Anterior cingulate cortex (tissue), 58 donors: ENCODE measurements around the gene ATXN7L2.

Experiments
- DNase-seq, 58 donors: peaks; one replicate each; lab custom pipeline; 2025; lab: John Stamatoyannopoulos, UW

The ATXN7L2 gene

GRCh38 chr1:109521002-109521951 is 37.6 kb downstream of the ATXN7L2 start:
- no peak for DNase-seq

- no peak for DNase-seq
Observed at GRCh38 chr1:109522026-109522425, 38.3 kb downstream of the ATXN7L2 start.

DNA sequence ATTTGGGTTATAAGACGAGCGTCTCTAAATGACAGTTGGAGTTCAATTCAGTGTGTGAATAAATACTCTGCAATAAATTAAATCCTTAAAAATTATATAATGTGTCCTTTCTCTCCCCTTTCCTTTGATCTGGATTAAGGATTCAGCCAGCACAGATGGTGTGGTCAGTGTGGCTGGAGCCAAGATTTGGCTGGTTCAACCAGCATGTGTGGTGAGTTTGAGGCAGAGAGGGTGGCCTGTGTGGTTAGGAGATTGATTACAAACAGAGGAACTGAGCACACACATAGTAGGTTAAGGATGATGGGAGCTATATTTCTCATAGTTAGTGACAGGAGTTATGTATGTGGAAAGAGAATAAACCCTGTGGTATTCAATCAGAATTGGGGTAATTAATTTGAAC is 40.0 kb downstream of the ATXN7L2 start:
- DNase-seq = no peak

- no peak for DNase-seq
Observed at GRCh38 chr1:109527098-109527811, 43.5 kb downstream of the ATXN7L2 start.

DNA sequence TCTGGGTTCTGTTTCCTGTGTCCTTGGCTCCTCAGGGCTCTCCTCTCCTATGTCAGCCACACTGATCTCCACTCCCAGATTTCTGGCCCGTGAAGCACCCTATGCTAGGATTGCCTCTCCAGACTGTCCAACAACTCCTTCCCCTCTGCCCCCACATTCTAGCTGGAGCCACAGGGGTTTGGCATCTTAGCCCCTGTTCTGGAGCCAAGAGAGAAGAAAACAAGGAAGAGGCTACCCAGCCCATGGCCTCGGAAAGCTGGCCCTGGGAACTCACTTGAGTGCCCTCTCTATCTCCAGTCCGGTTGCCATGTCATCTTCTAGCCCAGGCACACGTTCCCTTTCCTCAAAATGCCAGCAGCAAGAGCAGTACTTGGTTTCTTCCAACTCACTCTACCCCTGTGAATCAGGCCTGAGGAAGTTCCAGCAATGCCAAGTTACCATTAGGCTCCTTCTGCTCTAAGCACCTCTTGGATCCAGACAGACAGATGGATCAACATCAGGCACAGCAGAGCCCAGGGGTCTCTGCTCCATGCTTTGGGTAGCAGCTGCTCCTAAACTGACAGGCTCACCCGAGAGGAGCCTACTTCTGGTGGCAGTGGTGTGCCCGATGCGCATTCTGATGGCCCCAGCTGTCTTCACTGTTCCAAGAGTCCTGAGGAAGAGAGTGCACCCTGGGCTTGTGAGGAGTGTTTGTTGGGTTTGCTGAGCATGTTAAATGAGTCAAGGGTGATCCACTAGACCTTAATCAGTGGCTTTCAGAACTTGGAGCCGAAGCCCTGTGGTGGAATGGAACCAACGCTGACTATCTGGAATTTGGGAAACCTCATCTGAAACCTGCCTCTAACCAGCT is 44.4 kb downstream of the ATXN7L2 start:
- DNase-seq = no peak

DNA sequence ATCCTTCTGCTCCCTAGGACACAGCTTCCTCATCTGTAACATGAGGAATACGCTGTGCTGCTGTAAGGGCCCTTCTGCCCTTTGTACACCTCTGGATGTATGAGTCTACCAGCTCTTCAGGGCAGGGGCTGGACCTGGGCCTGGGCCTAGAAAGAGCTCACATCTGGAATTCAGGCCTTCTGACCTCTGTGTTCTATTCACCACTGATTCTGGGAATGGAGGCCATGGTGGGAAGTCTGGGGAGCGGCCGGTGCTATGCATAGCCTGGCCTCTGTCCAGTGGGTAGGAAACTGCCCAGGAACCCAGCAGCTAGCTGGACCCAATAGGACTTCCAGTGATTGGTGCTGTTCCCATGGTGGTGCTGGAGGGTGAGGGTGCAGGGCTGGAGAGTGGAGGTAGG is 45.0 kb downstream of the ATXN7L2 start:
- no peak for DNase-seq

DNA sequence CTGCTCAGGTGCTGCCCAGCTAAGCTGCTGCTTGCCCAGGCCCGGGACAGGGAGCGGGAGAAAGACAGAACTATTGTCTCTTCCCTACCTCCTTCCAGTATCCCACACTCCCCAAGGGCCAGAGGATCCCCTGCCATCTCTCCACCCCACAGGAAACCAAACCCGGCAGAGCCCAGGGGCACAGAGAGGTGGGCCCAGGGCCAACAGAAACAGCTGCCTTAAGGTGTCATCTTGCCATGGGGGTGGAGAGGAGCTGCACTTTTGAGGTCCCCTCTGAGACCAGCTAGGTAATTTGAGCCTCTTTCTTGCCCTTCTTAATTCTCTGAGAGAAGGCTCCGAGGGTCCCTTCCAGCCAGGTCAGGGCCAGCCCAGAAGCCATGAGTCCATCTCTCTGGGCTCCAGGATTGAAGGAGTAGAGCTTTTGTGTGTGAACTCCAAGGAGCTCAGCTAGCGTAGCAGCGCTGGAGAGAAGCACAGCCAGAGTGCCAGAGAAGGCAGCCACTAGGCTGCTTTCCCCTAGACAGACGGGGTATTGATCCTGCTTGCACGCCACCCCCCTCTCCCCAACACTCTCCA is 46.3 kb downstream of the ATXN7L2 start:
- peak in 2 of 58 donors; percentile 47 to 78 for DNase-seq

- peak in 37 of 58 donors; percentile 13 to 79 (median 41) for DNase-seq
Observed at GRCh38 chr1:109530457-109531087, 46.9 kb downstream of the ATXN7L2 start.

- DNase-seq = no peak
Observed at GRCh38 chr1:109531380-109531779, 47.7 kb downstream of the ATXN7L2 start.

- peak in 3 of 58 donors; percentile 48 to 63 (median 54) for DNase-seq
Observed at GRCh38 chr1:109531826-109532364, 48.2 kb downstream of the ATXN7L2 start.

DNA sequence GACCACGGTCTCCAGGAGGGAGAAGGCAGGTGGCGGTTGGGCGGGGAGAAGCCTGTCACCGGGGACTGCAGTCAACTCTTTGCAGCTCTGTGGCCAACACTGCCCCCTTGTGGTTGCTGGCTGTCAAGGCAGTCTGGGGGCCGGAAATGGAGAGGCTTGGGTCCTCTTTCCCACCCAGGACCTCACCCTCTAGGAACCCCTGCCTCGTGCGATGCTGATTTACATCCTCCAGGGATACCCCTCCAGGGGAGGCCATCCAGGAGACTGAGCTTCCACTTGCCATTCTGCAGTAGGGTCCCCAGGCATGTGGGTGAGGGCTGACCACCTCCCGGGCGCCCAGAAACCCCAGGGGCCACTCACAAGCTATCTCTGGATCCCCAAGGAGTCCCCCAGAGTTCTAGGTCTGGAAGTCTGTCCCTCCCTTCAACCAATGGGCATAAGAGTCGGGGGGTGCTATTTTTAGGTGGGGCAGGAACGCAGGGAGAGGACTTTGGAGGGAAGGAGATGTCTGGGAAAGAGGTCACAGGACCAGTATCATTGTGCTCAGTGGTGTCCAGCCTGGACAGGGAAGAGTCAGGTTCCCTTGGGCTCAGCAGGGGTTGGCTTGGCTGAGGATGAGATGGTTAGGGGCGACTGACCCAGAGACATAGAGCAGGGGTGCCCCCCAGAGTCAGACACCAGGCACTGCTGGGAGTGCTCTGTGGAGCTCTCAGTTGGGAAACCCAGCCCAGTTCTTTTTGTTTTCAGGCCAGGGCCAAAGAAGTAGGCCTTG is 48.8 kb downstream of the ATXN7L2 start:
- DNase-seq = peak in 56 of 58 donors; percentile 24 to 90 (median 72)

- no peak for DNase-seq
Observed at GRCh38 chr1:109534307-109534858, 50.7 kb downstream of the ATXN7L2 start.

DNA sequence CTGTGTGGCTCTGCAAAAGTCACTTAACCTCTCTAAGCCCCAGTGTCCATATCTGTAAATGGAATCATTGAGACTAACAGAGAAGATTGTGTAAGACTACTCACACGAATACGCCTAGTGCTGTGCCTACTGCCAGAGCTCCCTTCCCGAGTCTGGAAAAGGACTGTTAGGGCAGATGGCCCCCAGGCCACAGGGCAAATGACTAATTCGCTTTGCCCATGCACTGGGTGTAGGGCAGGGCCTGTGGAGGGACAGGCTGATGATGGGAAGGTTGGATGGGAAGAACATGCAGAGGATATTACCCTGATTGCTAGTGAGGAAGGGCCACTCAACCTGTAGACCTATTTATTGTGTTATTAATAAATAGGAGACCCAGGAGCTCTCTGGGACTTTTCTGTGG is 51.8 kb downstream of the ATXN7L2 start:
- DNase-seq = peak in 1 of 58 donors; percentile 41

DNA sequence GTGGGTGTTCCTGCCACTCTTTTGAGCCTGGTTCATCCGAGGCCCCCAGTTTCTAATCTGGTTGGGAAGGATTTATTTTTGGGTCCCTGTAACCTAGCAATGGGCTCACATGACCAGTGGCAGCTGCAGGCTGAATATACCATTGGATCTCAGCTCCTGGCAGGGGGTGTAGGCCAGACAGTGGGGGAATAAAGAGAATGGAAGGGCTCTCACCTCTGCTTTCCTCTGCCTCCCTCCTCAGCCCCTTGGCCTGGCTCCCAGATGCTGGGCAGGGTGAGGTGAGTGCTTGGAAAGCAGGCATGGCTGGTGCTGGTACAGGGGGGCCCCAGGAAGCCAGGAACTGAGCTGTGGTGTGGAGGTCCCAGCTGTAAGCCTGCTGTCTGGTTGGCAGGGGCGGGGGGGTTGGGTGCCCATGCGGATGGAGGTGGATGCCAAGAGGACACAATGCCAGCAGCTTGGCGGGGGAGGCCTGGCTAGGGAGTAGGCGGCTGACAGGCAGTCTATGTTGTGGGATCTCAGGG is 52.3 kb downstream of the ATXN7L2 start:
- DNase-seq = peak in 54 of 58 donors; percentile 29 to 86 (median 68)

DNA sequence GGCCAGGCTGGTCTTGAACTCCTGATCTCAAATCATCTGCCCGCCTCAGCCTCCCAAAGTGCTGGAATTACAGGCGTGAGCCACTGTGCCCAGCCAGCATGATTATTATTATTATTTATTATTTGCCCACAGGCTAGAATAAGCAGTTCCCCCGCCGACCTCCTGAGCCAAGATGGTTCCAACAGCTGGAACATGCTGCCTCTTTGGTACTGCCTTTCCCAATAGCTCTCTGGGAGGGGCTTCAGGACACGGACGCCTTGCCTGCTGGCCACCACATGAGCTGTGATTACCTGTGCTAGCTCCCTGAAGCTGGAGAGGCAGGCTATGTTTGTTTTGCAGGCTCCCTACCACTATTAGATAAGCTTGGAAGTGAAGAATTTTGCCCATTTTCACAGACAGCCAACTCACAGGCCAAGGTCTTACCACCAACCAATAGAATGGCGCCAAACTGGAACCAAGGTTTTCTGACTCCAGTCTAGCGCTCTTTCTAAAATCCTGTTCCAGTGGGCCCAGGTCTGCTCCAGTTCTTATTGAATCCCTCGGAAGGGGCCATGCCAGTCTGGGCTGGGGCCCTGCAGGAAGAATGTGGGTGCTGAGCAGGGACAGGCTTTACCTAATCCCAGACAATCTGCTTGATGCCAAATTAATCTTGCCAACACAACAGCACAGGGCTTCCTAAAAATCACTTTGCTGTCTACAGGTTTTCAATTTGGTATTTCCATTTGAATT is 53.9 kb downstream of the ATXN7L2 start:
- no peak for DNase-seq

- DNase-seq = no peak
Observed at GRCh38 chr1:109538827-109539555, 55.3 kb downstream of the ATXN7L2 start.

DNA sequence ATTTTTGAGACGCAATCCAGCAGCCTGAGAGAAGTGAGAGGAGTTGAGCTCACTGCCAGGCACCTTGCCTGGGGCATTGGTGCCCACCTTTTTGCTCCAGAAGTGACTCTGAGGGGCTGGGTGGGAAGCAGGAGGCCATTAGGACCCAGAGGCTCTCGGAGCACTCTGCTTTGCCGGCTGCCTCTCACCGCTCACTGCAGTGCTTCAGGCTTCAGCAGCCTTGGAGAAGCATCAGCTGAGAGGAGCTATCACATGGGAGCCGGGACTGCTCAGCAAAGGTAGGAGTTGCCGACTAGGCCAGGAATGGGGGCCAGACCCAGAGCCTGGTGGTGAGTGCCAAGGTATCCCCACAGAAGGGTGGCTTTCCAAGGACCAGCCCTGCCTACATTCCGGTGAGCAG is 56.0 kb downstream of the ATXN7L2 start, which contains the start of gene GPR61:
GPR61 (plus strand) TSS at position 197 of the 400 bp plus-strand sequence. CDS start 3,151 bp downstream, outside the sequence.
- peak in 37 of 58 donors; percentile 13 to 86 (median 53) for DNase-seq
